Heart right ventricle (tissue), 16 donors: Measurements from ENCODE around the gene ARHGEF6. TPM values are rescaled to one million over a fixed set of nuclear protein-coding genes. Genes with fewer than 3 reads are reported as not detected.

ENCODE experiments used
- ATAC-seq, 8 donors: fragments of 200-7000 bp; cut with Tn5 transposase; one replicate each; pipeline ENCODE4 v1.9.1; 2020; ENCODE audit warnings: mild to moderate bottlenecking in 8 of 8, moderate library complexity in 8 of 8, moderate number of reproducible peaks in 1 of 8
- DNase-seq, 2 donors: peaks; one replicate each; pipeline ENCODE4 v3.0.0-alpha.2; 2020
- H3K27ac ChIP-seq, 10 donors: fragments of 200-600 bp; sonication (generic) in 2 of 10; one replicate each; pipeline versions ENCODE4 v1.5.0 to v1.8.0; 2020 to 2022; ENCODE audit warnings: mild to moderate bottlenecking in 3 of 10
- H3K27me3 ChIP-seq, 7 donors: fragments of 200-600 bp; one replicate each; pipeline ENCODE4 v1.8.0; 2021 to 2022; ENCODE audit warnings: mild to moderate bottlenecking in 2 of 7
- H3K36me3 ChIP-seq, 9 donors: fragments of 200-600 bp; sonication (generic) in 1 of 9; one replicate each; pipeline versions ENCODE4 v1.5.0 to v1.8.0; 2020 to 2022; ENCODE audit warnings: mild to moderate bottlenecking in 2 of 9
- H3K4me1 ChIP-seq, 9 donors: fragments of 200-600 bp; sonication (generic) in 1 of 9; one replicate each; pipeline versions ENCODE4 v1.5.0 to v1.8.0; 2020 to 2022; ENCODE audit warnings: mild to moderate bottlenecking in 4 of 9
- H3K4me3 ChIP-seq, 10 donors: fragments of 200-600 bp; sonication (generic) in 2 of 10; one replicate each; pipeline versions ENCODE4 v1.5.0 to v1.8.0; 2020 to 2022; ENCODE audit warnings: mild to moderate bottlenecking in 7 of 10, moderate library complexity in 2 of 10
- H3K9me3 ChIP-seq, 11 donors: fragments of 200-600 bp in 10 of 11; sonication (generic) in 2 of 11; one replicate each; pipeline versions ENCODE4 v1.5.0 to v1.8.0; 2013 to 2022; ENCODE audit warnings: mild to moderate bottlenecking in 2 of 11, control low read depth in 1 of 11, moderate library complexity in 1 of 11
- CTCF ChIP-seq, 9 donors: fragments of 200-600 bp; sonication (generic) in 2 of 9; IDR thresholded peaks; one replicate each; pipeline versions ENCODE4 v1.5.0 to v1.8.0; 2021 to 2022; ENCODE audit warnings: antibody characterized with exemption in 9 of 9, mild to moderate bottlenecking in 5 of 9, moderate library complexity in 1 of 9
- WGBS, 2 donors: extraction: QIAGEN DNeasy Blood & Tissue Kit; methylation state at CpG; one replicate each; pipeline ENCODE4 v1.1.7; 2013; ENCODE audit warnings: inconsistent platforms in 1 of 2; 5-methylcytosine and 5-hydroxymethylcytosine counted together
- intact Hi-C, 10 donors: fragments of 100-400 bp; cut with DNase I; formaldehyde crosslinking; loops; one replicate each; pipeline versions ENCODE4 v1.11.1 to v1.14.2; 2022
- polyA plus RNA-seq, 2 donors: library from polyadenylated mRNA; stranded (reverse); fragments of 200-250 nt; gene quantifications; one replicate each; pipeline ENCODE4 v1.2.3, GENCODE V29; 2013
- total RNA-seq, 10 donors: library from RNA; stranded (reverse); fragmentation: NEBNext Ultra II Directional in 3 of 10; extraction: Animal tissue kit (Norgen Biotek cat#: 25700) in 3 of 10; gene quantifications; one replicate each; pipeline versions ENCODE4 v1.2.1 to v1.2.4, GENCODE V29; 2021 to 2023
- donor health status: Arrhythmogenic right ventricular cardiomyopathy.
- donor health status: ischemic (EF 13 %, LVEDD 7.1; RV severe dilation, severe dysfunction).
- donor health status: healthy with polysubstance abuse.
- donor health status: DM: no; HTN: yes; CAD: no.
- donor health status: DM: no; HTN: no; CAD: no.
- donor health status: ischemic (EF 25% LVEDD 6.9; RV normal size, moderate dysfunction).
- donor health status: ischemic (EF 25% LVEDD 5.7; RV mildly dilated, moderate dysfunction).
- donor health status: healthy.
- donor health status: DM: yes; HTN: yes; CAD: no.
- donor health status: Ischemic cardiomyopathy.
- donor health status: ischemic (EF 35%, LVEDD 5.7; RV mildly dilated, moderate dysfunction).
- donor health status: nonischemic (EF 11% LVEDD 7.7; RV severe dilation, severe dysfunction).
- donor health status: DM: yes; HTN: yes; CAD: no.
- donor health status: PGD.
- donor health status: ischemic (EF 29% LVEDD 5.4; RV normal size, mild dysfunction).
- donor health status: nonischemic (EF 23%, LVEDD 6.1; RV moderate dilation, normal function).

The ARHGEF6 gene
- total and polyA plus RNA-seq, 12 donors: 15.3 to 88.0 (median 50.2) TPM

- no peak overlapping the region for H3K4me3 ChIP-seq
- intact Hi-C loops: no loop called here
- H3K4me1 ChIP-seq: no peaks in the 10 kb centered on the region
- no peaks in the 10 kb centered on the region for H3K36me3 ChIP-seq
- ATAC-seq (no peak), DNase-seq (no peak)
- H3K27me3 ChIP-seq: no peaks in the 10 kb centered on the region
- H3K9me3 ChIP-seq: no peaks in the 10 kb centered on the region
- no peak for TF ChIP-seq CTCF (IDR thresholded peaks at IDR 0.05)
- no peak overlapping the region for H3K27ac ChIP-seq
- 89 to 90% methylated on average over 5 of the region's 5 CpGs for WGBS, 2 donors
Measured at GRCh38 chrX:136656361-136656964, 124.3 kb downstream of the ARHGEF6 start.

GRCh38 chrX:136652822-136653723 lies 127.7 kb downstream of the ARHGEF6 start:
- Histone ChIP-seq H3K27me3 (no peaks in the 10 kb centered on the region), H3K36me3 (no peaks in the 10 kb centered on the region), H3K27ac (no peak overlapping the region), H3K4me1 (no peaks in the 10 kb centered on the region), H3K4me3 (no peak overlapping the region), H3K9me3 (no peaks in the 10 kb centered on the region)
- ATAC-seq (peak in 2 of 8 donors; percentile 39 to 52), DNase-seq (no peak)
- TF ChIP-seq CTCF (IDR thresholded peaks at IDR 0.05): no peak
- WGBS, 2 donors: 71 to 73% methylated on average over 6 of the region's 6 CpGs
- intact Hi-C loops: no loop called here

- H3K27ac ChIP-seq: no peak overlapping the region
- peak overlapping the region in 1 of 10 donors; percentile 14 for H3K4me3 ChIP-seq
- no peak for TF ChIP-seq CTCF (IDR thresholded peaks at IDR 0.05)
- H3K9me3 ChIP-seq: no peaks in the 10 kb centered on the region
- H3K27me3 ChIP-seq: no peaks in the 10 kb centered on the region
- ATAC-seq (no peak), DNase-seq (no peak)
- H3K36me3 ChIP-seq: no peaks in the 10 kb centered on the region
- no peaks in the 10 kb centered on the region for H3K4me1 ChIP-seq
- 93 to 95% methylated on average over 3 of the region's 3 CpGs for WGBS, 2 donors
- intact Hi-C loops: no loop called here
Measured at GRCh38 chrX:136650811-136651210, 129.9 kb downstream of the ARHGEF6 start.

GRCh38 chrX:136647677-136648360 lies 132.9 kb downstream of the ARHGEF6 start, which contains the start of gene CD40LG:
Gene CD40LG, plus strand, starts transcription at chrX:136648158. Its CDS starts 91 bp downstream, at chrX:136648249.
- intact Hi-C loops: no loop called here
- peak within 1 kb of the TSS in 1 of 10 donors; percentile 12 for H3K4me3 ChIP-seq

More at GRCh38 chrX:136647677-136648360, 132.9 kb downstream of the ARHGEF6 start, which contains the start of gene CD40LG:
- Histone ChIP-seq H3K9me3 (no peaks in the 10 kb centered on the region), H3K36me3 (no peaks in the 10 kb centered on the region), H3K4me1 (no peaks in the 10 kb centered on the region), H3K27me3 (peaks cover 0 to 8% (median 0%) of the 10 kb centered on the region in 7 donors), H3K27ac (no peak within 1 kb of the TSS)
- TF ChIP-seq CTCF (IDR thresholded peaks at IDR 0.05): no peak
- DNase-seq (no peak), ATAC-seq (no peak)
- 87 to 92% methylated on average over 10 of the region's 10 CpGs for WGBS, 2 donors
